A549 (cell line): ENCODE results near the gene MALRD1. TPM values are rescaled to one million over a fixed set of nuclear protein-coding genes. Genes with fewer than 3 reads are reported as not detected.
"Not testable (repeated sequence)": the region's sequence is repeated elsewhere in the genome, so short reads cannot be mapped to it uniquely, and the experiment has no call there.

Experiments used
- ATAC-seq, 2 experiments: fragments of 200-7000 bp in 1 of 2; fragments of >200 bp in 1 of 2; cut with Nextera tagmentation in 1 of 2; cut with Tn5 transposase in 1 of 2; 3 replicates each; pipeline versions ENCODE4 v1.8.0 to v1.9.1; 2018 to 2020; ENCODE audit warnings: mild to moderate bottlenecking in 1 of 2, moderate library complexity in 1 of 2
- CTCF ChIA-PET: fragments of 300-600 bp; sonication (Branson Sonifier 250); formaldehyde crosslinking; extraction: SDS; loops from one replicate; lab custom pipeline; 2021; ENCODE audit warnings: antibody characterized with exemption, inconsistent platforms; lab: Yijun Ruan, JAX
- POLR2A ChIA-PET: fragments of 350-600 bp; formaldehyde crosslinking; extraction: SDS; loops from one replicate; lab custom pipeline; 2021; ENCODE audit warnings: antibody characterized with exemption, inconsistent platforms; lab: Yijun Ruan, JAX
- DNase-seq, 2 experiments: peaks; one replicate each; pipeline versions ENCODE4 v3.0.0 to v3.0.0-alpha.2; 2011 to 2016; ENCODE audit warnings: low read depth in 1 of 2, low spot score in 1 of 2
- FAIRE-seq: peaks from 2 replicates; lab custom pipeline; 2011; peaks lifted over from hg19 to GRCh38; lab: Jason Lieb, UNC
- H3K27ac ChIP-seq, 2 experiments: fragments of >200 bp; sonication (Bioruptor Twin); formaldehyde crosslinking; 3 replicates each; pipeline ENCODE4 v1.5.1; 2016 to 2017
- H3K4me1 ChIP-seq: fragments of >200 bp; sonication (Bioruptor Twin); formaldehyde crosslinking; 3 replicates; pipeline ENCODE4 v1.6.1; 2016
- H3K4me2 ChIP-seq: fragments of >200 bp; sonication (Bioruptor Twin); formaldehyde crosslinking; 3 replicates; pipeline ENCODE4 v1.6.1; 2016
- H3K4me3 ChIP-seq: fragments of >200 bp; sonication (Bioruptor Twin); formaldehyde crosslinking; 3 replicates; pipeline ENCODE4 v1.5.1; 2016
- H3K9me3 ChIP-seq: fragments of >200 bp; sonication (Bioruptor Twin); formaldehyde crosslinking; 3 replicates; pipeline ENCODE4 v1.6.1; 2016
- CBX2 ChIP-seq: fragments of 200-600 bp; sonication (generic); IDR thresholded peaks from 2 replicates; pipeline ENCODE4 v1.6.1; 2016; ENCODE audit warnings: low read depth, mild to moderate bottlenecking, borderline replicate concordance
- ELK1 ChIP-seq: fragments of 150-350 bp; IDR thresholded peaks from 2 replicates; pipeline ENCODE4 v1.6.1; 2014; ENCODE audit warnings: low read depth, mild to moderate bottlenecking, low read length
- ESRRA ChIP-seq: fragments of 150-350 bp; IDR thresholded peaks from 2 replicates; pipeline ENCODE4 v1.6.1; 2014; ENCODE audit warnings: mild to moderate bottlenecking, low read length, borderline replicate concordance
- FOXS1 ChIP-seq: fragments of 250-450 bp; sonication (Bioruptor Pico); IDR thresholded peaks from 2 replicates; pipeline ENCODE4 v1.5.0; 2020; ENCODE audit warnings: mild to moderate bottlenecking, moderate library complexity
- HOXB13 ChIP-seq: fragments of 250-450 bp; sonication (Bioruptor Pico); IDR thresholded peaks from 2 replicates; pipeline ENCODE4 v1.5.0; 2020; ENCODE audit warnings: low read depth, mild to moderate bottlenecking, moderate library complexity
- KDM5A ChIP-seq: fragments of 200-600 bp; sonication (generic); IDR thresholded peaks from 2 replicates; pipeline ENCODE4 v1.6.1; 2016; ENCODE audit warnings: antibody characterized with exemption, mild to moderate bottlenecking
- MAFK ChIP-seq: fragments of 450-650 bp; IDR thresholded peaks from 2 replicates; pipeline ENCODE4 v1.6.1; 2014; ENCODE audit not compliant: partially characterized antibody
- MAZ ChIP-seq: fragments of 150-350 bp; IDR thresholded peaks from 2 replicates; pipeline ENCODE4 v1.6.1; 2014; ENCODE audit warnings: antibody characterized with exemption, low read depth, low read length, borderline replicate concordance
- MYC ChIP-seq: IDR thresholded peaks from 2 replicates; pipeline ENCODE4 v1.6.1; 2012; ENCODE audit warnings: mild to moderate bottlenecking, inconsistent platforms, low read length, improper control_type of control experiment, borderline replicate concordance
- NFE2L2 ChIP-seq: fragments of 150-350 bp; conservative IDR thresholded peaks from 2 replicates; pipeline ENCODE4 v1.6.1; 2014; ENCODE audit warnings: low read length
- NR3C1 ChIP-seq: fragments of >200 bp; sonication (Bioruptor Twin); formaldehyde crosslinking; IDR thresholded peaks from 3 replicates; pipeline ENCODE4 v1.6.1; 2017
- POLR2A ChIP-seq: IDR thresholded peaks from 2 replicates; pipeline ENCODE4 v1.6.1; 2012; ENCODE audit warnings: mild to moderate bottlenecking, low read length
- RAD21 ChIP-seq, 2 experiments: fragments of >200 bp in 1 of 2; sonication (Bioruptor Twin) in 1 of 2; formaldehyde crosslinking in 1 of 2; IDR thresholded peaks in 1 of 2; conservative IDR thresholded peaks in 1 of 2; 2 replicates in 1 of 2; 3 replicates in 1 of 2; pipeline ENCODE4 v1.6.1; 2012 to 2018; ENCODE audit warnings: inconsistent platforms in 1 of 2
- RARB ChIP-seq: fragments of 250-450 bp; sonication (Bioruptor Pico); IDR thresholded peaks from 2 replicates; pipeline ENCODE4 v1.8.0; 2021; ENCODE audit warnings: mild to moderate bottlenecking, moderate library complexity
- RNF2 ChIP-seq: fragments of 200-600 bp; sonication (generic); IDR thresholded peaks from 2 replicates; pipeline ENCODE4 v1.6.1; 2016; ENCODE audit warnings: low read depth, mild to moderate bottlenecking, antibody characterized with exemption, moderate library complexity, borderline replicate concordance
- SMC3 ChIP-seq: fragments of >200 bp; sonication (Bioruptor Twin); formaldehyde crosslinking; IDR thresholded peaks from 3 replicates; pipeline ENCODE4 v1.6.1; 2018; ENCODE audit warnings: inconsistent platforms
- SREBF2 ChIP-seq: fragments of 450-650 bp; IDR thresholded peaks from 2 replicates; pipeline ENCODE4 v1.6.1; 2014; ENCODE audit warnings: mild to moderate bottlenecking, moderate library complexity
- ZC3H11A ChIP-seq: fragments of 450-650 bp; IDR thresholded peaks from 2 replicates; pipeline ENCODE4 v1.6.1; 2014; ENCODE audit warnings: antibody characterized with exemption, mild to moderate bottlenecking
- ZFP36 ChIP-seq: fragments of 450-650 bp; IDR thresholded peaks from 2 replicates; pipeline ENCODE4 v1.6.1; 2014; ENCODE audit warnings: borderline replicate concordance; ENCODE audit not compliant: partially characterized antibody
- WGBS: methylation state at CpG from one replicate; pipeline ENCODE4 v1.1.6; 2017; ENCODE audit errors: missing lambda C conversion rate; 5-methylcytosine and 5-hydroxymethylcytosine counted together
- polyA plus RNA-seq, 4 experiments: library from polyadenylated mRNA; depleted of rRNA in 3 of 4; stranded (reverse); fragments of >200 nt; fragmentation: RNase III in 1 of 4; extraction: RNeasy Plus Mini Kit Qiagen cat#74134 plus additional on column Dnase treatment in 1 of 4; gene quantifications; 2 replicates in 3 of 4; 3 replicates in 1 of 4; pipeline ENCODE4 v1.2.3, GENCODE V29; 2011 to 2017
- TF ChIP-seq, protein P1 (sequence below): fragments of 250-450 bp; sonication (Bioruptor Pico); IDR thresholded peaks from 2 replicates; pipeline ENCODE4 v1.5.0; 2020; ENCODE audit warnings: low read depth, mild to moderate bottlenecking, moderate library complexity
- TF ChIP-seq, protein P2 (sequence below): IDR thresholded peaks from 2 replicates; pipeline ENCODE4 v1.6.1; 2012
- TF ChIP-seq, protein P3 (sequence below): fragments of >200 bp; sonication (Bioruptor Twin); formaldehyde crosslinking; IDR thresholded peaks from 3 replicates; pipeline ENCODE4 v1.5.1; 2016

The MALRD1 gene
- polyA plus RNA-seq, 2 of the 4 experiments (the other 2 are of a cell fraction) = not detected

GRCh38 chr10:19764111-19764510 is 715.5 kb downstream of the MALRD1 start (continued):
- TF ChIP-seq ELK1 = no peak
- TF ChIP-seq SMC3 = no peak
- TF ChIP-seq FOXS1 (CRISPR knock-in tag) = no peak
- TF ChIP-seq NFE2L2 = no peak
- TF ChIP-seq, protein P1, sequence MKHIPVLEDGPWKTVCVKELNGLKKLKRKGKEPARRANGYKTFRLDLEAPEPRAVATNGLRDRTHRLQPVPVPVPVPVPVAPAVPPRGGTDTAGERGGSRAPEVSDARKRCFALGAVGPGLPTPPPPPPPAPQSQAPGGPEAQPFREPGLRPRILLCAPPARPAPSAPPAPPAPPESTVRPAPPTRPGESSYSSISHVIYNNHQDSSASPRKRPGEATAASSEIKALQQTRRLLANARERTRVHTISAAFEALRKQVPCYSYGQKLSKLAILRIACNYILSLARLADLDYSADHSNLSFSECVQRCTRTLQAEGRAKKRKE = no peak
- TF ChIP-seq, all 56 proteins: peak for 0

GRCh38 chr10:19767876-19768275 is 719.3 kb downstream of the MALRD1 start:
- DNase-seq = no peak
- no peak for TF ChIP-seq CBX2
- no peak for TF ChIP-seq ZFP36
- TF ChIP-seq RAD21 (conservative IDR thresholded peaks at IDR 0.05 in 1 of 2, IDR thresholded peaks at IDR 0.05 in 1 of 2) = no peak
- no peak for TF ChIP-seq MYC
- TF ChIP-seq, protein P2, sequence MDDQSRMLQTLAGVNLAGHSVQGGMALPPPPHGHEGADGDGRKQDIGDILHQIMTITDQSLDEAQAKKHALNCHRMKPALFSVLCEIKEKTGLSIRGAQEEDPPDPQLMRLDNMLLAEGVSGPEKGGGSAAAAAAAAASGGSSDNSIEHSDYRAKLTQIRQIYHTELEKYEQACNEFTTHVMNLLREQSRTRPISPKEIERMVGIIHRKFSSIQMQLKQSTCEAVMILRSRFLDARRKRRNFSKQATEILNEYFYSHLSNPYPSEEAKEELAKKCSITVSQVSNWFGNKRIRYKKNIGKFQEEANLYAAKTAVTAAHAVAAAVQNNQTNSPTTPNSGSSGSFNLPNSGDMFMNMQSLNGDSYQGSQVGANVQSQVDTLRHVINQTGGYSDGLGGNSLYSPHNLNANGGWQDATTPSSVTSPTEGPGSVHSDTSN = no peak
- TF ChIP-seq MAFK = no peak
- TF ChIP-seq ZC3H11A = no peak
- TF ChIP-seq, protein P3, sequence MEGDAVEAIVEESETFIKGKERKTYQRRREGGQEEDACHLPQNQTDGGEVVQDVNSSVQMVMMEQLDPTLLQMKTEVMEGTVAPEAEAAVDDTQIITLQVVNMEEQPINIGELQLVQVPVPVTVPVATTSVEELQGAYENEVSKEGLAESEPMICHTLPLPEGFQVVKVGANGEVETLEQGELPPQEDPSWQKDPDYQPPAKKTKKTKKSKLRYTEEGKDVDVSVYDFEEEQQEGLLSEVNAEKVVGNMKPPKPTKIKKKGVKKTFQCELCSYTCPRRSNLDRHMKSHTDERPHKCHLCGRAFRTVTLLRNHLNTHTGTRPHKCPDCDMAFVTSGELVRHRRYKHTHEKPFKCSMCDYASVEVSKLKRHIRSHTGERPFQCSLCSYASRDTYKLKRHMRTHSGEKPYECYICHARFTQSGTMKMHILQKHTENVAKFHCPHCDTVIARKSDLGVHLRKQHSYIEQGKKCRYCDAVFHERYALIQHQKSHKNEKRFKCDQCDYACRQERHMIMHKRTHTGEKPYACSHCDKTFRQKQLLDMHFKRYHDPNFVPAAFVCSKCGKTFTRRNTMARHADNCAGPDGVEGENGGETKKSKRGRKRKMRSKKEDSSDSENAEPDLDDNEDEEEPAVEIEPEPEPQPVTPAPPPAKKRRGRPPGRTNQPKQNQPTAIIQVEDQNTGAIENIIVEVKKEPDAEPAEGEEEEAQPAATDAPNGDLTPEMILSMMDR = no peak
- no peak for TF ChIP-seq ESRRA
- TF ChIP-seq FOXS1 (CRISPR knock-in tag) = no peak
- TF ChIP-seq NR3C1 = no peak
- TF ChIP-seq SREBF2 = no peak
- no peak for TF ChIP-seq HOXB13
- no peak for TF ChIP-seq KDM5A
- TF ChIP-seq RARB (CRISPR knock-in tag) = no peak
- no peak for TF ChIP-seq MAZ
- no peak for TF ChIP-seq POLR2A
- no peak for TF ChIP-seq RNF2
- H3K4me2 ChIP-seq = no peak overlapping the region
- no peak for FAIRE-seq
- ATAC-seq = no peak
- POLR2A ChIA-PET = no interaction called here
- no peak overlapping the region for H3K27ac ChIP-seq
- H3K4me3 ChIP-seq = no peak overlapping the region
- H3K9me3 ChIP-seq = no peaks in the 10 kb centered on the region
- CTCF ChIA-PET = interaction anchor here (0.6 kb wide), 1 partner anchor 941 kb away, joined by 3 read pairs; no protein-coding TSS in a partner anchor
- H3K4me1 ChIP-seq = no peaks in the 10 kb centered on the region
- WGBS = 41% methylated on average over 7 of the region's 7 CpGs

DNA sequence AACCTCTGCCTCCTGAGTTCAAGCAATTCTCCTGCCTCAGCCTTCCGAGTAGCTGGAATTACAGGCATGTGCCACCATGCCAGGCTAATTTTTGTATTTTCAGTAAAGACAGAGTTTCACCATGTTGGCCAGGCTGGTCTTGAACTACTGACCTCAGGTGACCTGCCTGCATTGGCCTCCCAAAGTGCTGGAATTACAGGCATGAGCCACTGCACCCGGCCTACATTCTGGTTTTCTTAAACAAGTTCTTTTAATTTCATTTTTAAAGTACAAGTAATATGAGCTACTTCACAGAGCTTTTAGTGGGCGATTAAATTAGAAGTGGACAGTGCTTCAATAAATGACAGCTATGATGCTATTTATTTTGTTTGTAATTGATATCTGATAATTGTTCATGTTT is 721.2 kb downstream of the MALRD1 start:
- H3K4me3 ChIP-seq, FAIRE-seq, POLR2A ChIA-PET, H3K4me2 ChIP-seq, H3K4me1 ChIP-seq, H3K9me3 ChIP-seq, DNase-seq, ATAC-seq, CTCF ChIA-PET, H3K27ac ChIP-seq: not testable (repeated sequence)
- 22% methylated on average over 3 of the region's 3 CpGs for WGBS
